HepG2 (cell line): Measurements from ENCODE around the gene IRF7.

Experiments
- BRCA1 ChIP-seq: sonication (generic); formaldehyde crosslinking; IDR thresholded peaks from 2 replicates; pipeline ENCODE4 v1.4.0; 2020; ENCODE audit warnings: missing genetic modification reagents
- MBD4 ChIP-seq: IDR thresholded peaks from 2 replicates; pipeline ENCODE4 v1.6.1; 2012; ENCODE audit warnings: low read length, inconsistent platforms, borderline replicate concordance
- NCOA2 ChIP-seq: sonication (generic); formaldehyde crosslinking; IDR thresholded peaks from 2 replicates; pipeline ENCODE4 v1.8.0; 2022; ENCODE audit warnings: inconsistent platforms
- TF ChIP-seq, protein P1 (sequence below): sonication (generic); formaldehyde crosslinking; IDR thresholded peaks from 2 replicates; pipeline ENCODE4 v1.4.0; 2020; ENCODE audit warnings: missing genetic modification reagents, borderline replicate concordance
- TF ChIP-seq, protein P2 (sequence below): IDR thresholded peaks from 2 replicates; pipeline ENCODE4 v1.6.1; 2016; ENCODE audit warnings: missing genetic modification reagents, missing compliant biosample characterization
- TF ChIP-seq, protein P3 (sequence below): sonication (generic); formaldehyde crosslinking; IDR thresholded peaks from 2 replicates; pipeline ENCODE4 v1.8.1; 2023; ENCODE audit warnings: mild to moderate bottlenecking, missing genetic modification reagents
- TF ChIP-seq, protein P4 (sequence below), 2 experiments: IDR thresholded peaks; 2 replicates each; pipeline ENCODE4 v1.6.1; 2011 to 2012; ENCODE audit warnings: low read length in 2 of 2, borderline replicate concordance in 1 of 2, low read depth in 1 of 2, mild to moderate bottlenecking in 1 of 2, moderate library complexity in 1 of 2
- TF ChIP-seq, protein P5 (sequence below): sonication (generic); formaldehyde crosslinking; IDR thresholded peaks from 2 replicates; pipeline ENCODE4 v1.9.0; 2021; ENCODE audit warnings: missing genetic modification reagents, borderline replicate concordance

DNA sequence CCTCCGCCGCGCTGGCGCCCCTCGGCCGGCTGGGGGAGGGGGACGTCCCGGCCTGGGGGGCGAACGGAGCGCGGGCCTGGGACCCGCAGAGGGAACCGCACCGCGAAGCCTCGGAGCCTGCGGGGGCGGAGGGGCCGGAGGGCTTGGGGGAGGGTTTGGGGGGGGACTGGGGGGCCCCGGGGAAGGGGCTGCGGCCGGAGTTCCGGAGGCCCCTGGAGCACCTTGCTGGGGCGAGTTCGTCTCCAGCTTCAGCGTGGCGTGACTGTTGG, 11.5 kb upstream of the IRF7 start:
- TF ChIP-seq, protein P1, sequence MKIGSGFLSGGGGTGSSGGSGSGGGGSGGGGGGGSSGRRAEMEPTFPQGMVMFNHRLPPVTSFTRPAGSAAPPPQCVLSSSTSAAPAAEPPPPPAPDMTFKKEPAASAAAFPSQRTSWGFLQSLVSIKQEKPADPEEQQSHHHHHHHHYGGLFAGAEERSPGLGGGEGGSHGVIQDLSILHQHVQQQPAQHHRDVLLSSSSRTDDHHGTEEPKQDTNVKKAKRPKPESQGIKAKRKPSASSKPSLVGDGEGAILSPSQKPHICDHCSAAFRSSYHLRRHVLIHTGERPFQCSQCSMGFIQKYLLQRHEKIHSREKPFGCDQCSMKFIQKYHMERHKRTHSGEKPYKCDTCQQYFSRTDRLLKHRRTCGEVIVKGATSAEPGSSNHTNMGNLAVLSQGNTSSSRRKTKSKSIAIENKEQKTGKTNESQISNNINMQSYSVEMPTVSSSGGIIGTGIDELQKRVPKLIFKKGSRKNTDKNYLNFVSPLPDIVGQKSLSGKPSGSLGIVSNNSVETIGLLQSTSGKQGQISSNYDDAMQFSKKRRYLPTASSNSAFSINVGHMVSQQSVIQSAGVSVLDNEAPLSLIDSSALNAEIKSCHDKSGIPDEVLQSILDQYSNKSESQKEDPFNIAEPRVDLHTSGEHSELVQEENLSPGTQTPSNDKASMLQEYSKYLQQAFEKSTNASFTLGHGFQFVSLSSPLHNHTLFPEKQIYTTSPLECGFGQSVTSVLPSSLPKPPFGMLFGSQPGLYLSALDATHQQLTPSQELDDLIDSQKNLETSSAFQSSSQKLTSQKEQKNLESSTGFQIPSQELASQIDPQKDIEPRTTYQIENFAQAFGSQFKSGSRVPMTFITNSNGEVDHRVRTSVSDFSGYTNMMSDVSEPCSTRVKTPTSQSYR (CRISPR knock-in tag): no peak
- no peak for TF ChIP-seq MBD4
- TF ChIP-seq, protein P2, sequence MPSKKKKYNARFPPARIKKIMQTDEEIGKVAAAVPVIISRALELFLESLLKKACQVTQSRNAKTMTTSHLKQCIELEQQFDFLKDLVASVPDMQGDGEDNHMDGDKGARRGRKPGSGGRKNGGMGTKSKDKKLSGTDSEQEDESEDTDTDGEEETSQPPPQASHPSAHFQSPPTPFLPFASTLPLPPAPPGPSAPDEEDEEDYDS (CRISPR knock-in tag): no peak
- TF ChIP-seq, protein P3, sequence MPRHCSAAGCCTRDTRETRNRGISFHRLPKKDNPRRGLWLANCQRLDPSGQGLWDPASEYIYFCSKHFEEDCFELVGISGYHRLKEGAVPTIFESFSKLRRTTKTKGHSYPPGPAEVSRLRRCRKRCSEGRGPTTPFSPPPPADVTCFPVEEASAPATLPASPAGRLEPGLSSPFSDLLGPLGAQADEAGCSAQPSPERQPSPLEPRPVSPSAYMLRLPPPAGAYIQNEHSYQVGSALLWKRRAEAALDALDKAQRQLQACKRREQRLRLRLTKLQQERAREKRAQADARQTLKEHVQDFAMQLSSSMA (CRISPR knock-in tag): no peak
- no peak for TF ChIP-seq NCOA2 (CRISPR knock-in tag)
- TF ChIP-seq, protein P4, sequence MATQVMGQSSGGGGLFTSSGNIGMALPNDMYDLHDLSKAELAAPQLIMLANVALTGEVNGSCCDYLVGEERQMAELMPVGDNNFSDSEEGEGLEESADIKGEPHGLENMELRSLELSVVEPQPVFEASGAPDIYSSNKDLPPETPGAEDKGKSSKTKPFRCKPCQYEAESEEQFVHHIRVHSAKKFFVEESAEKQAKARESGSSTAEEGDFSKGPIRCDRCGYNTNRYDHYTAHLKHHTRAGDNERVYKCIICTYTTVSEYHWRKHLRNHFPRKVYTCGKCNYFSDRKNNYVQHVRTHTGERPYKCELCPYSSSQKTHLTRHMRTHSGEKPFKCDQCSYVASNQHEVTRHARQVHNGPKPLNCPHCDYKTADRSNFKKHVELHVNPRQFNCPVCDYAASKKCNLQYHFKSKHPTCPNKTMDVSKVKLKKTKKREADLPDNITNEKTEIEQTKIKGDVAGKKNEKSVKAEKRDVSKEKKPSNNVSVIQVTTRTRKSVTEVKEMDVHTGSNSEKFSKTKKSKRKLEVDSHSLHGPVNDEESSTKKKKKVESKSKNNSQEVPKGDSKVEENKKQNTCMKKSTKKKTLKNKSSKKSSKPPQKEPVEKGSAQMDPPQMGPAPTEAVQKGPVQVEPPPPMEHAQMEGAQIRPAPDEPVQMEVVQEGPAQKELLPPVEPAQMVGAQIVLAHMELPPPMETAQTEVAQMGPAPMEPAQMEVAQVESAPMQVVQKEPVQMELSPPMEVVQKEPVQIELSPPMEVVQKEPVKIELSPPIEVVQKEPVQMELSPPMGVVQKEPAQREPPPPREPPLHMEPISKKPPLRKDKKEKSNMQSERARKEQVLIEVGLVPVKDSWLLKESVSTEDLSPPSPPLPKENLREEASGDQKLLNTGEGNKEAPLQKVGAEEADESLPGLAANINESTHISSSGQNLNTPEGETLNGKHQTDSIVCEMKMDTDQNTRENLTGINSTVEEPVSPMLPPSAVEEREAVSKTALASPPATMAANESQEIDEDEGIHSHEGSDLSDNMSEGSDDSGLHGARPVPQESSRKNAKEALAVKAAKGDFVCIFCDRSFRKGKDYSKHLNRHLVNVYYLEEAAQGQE (IDR thresholded peaks at IDR 0.05; ENCODE audit: borderline replicate concordance in 1 of 2, low read depth in 1 of 2, low read length in 2 of 2): no peak
- TF ChIP-seq BRCA1 (CRISPR knock-in tag): no peak
- TF ChIP-seq, protein P5, sequence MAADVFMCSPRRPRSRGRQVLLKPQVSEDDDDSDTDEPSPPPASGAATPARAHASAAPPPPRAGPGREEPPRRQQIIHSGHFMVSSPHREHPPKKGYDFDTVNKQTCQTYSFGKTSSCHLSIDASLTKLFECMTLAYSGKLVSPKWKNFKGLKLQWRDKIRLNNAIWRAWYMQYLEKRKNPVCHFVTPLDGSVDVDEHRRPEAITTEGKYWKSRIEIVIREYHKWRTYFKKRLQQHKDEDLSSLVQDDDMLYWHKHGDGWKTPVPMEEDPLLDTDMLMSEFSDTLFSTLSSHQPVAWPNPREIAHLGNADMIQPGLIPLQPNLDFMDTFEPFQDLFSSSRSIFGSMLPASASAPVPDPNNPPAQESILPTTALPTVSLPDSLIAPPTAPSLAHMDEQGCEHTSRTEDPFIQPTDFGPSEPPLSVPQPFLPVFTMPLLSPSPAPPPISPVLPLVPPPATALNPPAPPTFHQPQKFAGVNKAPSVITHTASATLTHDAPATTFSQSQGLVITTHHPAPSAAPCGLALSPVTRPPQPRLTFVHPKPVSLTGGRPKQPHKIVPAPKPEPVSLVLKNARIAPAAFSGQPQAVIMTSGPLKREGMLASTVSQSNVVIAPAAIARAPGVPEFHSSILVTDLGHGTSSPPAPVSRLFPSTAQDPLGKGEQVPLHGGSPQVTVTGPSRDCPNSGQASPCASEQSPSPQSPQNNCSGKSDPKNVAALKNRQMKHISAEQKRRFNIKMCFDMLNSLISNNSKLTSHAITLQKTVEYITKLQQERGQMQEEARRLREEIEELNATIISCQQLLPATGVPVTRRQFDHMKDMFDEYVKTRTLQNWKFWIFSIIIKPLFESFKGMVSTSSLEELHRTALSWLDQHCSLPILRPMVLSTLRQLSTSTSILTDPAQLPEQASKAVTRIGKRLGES (CRISPR knock-in tag): no peak
